ENCODE measurements around the gene DNAJB6.

DNA sequence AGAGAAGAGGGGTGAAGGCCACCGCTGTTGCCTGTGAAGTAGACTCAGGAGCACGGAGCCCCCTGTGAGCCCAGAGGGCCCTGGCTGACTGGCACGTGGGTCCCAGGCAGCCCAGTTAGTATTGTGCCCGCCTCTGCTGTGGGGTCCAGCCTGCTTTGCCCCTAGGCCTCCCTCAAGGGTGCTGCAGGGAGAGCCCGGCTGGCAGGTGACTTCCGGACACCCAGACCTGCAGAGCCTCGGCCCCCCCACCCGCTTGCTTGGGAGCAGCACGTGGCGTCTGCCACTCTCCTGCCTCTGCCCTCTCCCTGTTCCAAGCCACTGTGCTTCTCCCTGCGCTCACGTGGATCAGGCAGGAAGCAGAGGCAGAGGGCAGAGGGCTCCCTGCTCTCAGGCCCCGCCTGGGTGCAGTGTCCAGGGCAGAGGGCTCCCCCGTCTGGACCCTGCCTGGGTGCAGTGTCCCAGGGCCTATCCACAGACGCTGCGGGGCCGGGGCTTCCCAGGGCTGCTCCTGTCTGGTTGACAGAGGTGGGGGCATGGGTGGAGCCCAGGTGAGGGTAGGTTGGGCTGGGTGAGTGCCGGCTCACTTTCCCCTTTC lies 88.4 kb downstream of the DNAJB6 start:
- TF ChIP-seq, protein P1, sequence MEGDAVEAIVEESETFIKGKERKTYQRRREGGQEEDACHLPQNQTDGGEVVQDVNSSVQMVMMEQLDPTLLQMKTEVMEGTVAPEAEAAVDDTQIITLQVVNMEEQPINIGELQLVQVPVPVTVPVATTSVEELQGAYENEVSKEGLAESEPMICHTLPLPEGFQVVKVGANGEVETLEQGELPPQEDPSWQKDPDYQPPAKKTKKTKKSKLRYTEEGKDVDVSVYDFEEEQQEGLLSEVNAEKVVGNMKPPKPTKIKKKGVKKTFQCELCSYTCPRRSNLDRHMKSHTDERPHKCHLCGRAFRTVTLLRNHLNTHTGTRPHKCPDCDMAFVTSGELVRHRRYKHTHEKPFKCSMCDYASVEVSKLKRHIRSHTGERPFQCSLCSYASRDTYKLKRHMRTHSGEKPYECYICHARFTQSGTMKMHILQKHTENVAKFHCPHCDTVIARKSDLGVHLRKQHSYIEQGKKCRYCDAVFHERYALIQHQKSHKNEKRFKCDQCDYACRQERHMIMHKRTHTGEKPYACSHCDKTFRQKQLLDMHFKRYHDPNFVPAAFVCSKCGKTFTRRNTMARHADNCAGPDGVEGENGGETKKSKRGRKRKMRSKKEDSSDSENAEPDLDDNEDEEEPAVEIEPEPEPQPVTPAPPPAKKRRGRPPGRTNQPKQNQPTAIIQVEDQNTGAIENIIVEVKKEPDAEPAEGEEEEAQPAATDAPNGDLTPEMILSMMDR (IDR thresholded peaks at IDR 0.05; ENCODE audit: poor library complexity) = no peak
- no peak for TF ChIP-seq EZH2phosphoT487 (IDR thresholded peaks at IDR 0.05; ENCODE audit: low read depth, severe bottlenecking, unreplicated experiment)
- no peak for TF ChIP-seq EZH2 (IDR thresholded peaks at IDR 0.05; ENCODE audit: borderline replicate concordance)

Measured in hepatocyte (in vitro differentiated cells).